GM12874 (cell line): ENCODE measurements around the gene CBLB.

Experiments used
- TF ChIP-seq, protein P1 (sequence below): IDR thresholded peaks from 2 replicates; pipeline ENCODE4 v1.5.1; 2011; ENCODE audit warnings: low read depth, mild to moderate bottlenecking, control low read depth, low read length, moderate library complexity; ENCODE audit not compliant: insufficient read depth

CBLB gene

DNA sequence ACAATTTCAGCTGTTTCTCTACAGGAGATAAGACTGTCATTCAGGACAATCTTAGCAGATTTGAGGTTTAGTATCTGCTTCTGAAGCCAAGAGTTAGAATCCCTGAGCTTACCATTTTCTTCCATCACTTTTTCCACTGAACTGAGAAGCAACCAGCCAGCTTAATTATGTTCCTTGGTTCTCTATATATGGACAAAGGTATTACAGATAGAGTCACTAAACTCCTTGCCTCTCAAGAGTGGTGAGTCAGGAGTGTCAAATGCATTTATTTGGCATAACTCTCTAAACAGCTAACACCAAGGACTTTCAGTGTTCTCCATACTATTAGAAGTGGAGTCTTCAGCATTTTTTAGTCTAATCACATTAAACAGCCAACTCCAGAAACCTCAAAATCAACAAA, 262.8 kb downstream of the CBLB start:
- TF ChIP-seq, protein P1, sequence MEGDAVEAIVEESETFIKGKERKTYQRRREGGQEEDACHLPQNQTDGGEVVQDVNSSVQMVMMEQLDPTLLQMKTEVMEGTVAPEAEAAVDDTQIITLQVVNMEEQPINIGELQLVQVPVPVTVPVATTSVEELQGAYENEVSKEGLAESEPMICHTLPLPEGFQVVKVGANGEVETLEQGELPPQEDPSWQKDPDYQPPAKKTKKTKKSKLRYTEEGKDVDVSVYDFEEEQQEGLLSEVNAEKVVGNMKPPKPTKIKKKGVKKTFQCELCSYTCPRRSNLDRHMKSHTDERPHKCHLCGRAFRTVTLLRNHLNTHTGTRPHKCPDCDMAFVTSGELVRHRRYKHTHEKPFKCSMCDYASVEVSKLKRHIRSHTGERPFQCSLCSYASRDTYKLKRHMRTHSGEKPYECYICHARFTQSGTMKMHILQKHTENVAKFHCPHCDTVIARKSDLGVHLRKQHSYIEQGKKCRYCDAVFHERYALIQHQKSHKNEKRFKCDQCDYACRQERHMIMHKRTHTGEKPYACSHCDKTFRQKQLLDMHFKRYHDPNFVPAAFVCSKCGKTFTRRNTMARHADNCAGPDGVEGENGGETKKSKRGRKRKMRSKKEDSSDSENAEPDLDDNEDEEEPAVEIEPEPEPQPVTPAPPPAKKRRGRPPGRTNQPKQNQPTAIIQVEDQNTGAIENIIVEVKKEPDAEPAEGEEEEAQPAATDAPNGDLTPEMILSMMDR, result no peak
